ENCODE results near the gene DSCAML1.

- TF ChIP-seq EP300 (IDR thresholded peaks at IDR 0.05; ENCODE audit: low read depth), result no peak
- TF ChIP-seq, protein P1, sequence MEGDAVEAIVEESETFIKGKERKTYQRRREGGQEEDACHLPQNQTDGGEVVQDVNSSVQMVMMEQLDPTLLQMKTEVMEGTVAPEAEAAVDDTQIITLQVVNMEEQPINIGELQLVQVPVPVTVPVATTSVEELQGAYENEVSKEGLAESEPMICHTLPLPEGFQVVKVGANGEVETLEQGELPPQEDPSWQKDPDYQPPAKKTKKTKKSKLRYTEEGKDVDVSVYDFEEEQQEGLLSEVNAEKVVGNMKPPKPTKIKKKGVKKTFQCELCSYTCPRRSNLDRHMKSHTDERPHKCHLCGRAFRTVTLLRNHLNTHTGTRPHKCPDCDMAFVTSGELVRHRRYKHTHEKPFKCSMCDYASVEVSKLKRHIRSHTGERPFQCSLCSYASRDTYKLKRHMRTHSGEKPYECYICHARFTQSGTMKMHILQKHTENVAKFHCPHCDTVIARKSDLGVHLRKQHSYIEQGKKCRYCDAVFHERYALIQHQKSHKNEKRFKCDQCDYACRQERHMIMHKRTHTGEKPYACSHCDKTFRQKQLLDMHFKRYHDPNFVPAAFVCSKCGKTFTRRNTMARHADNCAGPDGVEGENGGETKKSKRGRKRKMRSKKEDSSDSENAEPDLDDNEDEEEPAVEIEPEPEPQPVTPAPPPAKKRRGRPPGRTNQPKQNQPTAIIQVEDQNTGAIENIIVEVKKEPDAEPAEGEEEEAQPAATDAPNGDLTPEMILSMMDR (IDR thresholded peaks at IDR 0.05), result no peak
Measured at GRCh38 chr11:117410238-117410637, 386.8 kb downstream of the DSCAML1 start.
